Left lung (tissue), 10 donors: Measurements from ENCODE around the gene NINJ2. TPM values are rescaled to one million over a fixed set of nuclear protein-coding genes. Genes with fewer than 3 reads are reported as not detected.
"Not testable (repeated sequence)": the region's sequence is repeated elsewhere in the genome, so short reads cannot be mapped to it uniquely, and the experiment has no call there.

Source experiments
- ATAC-seq: fragments of 200-7000 bp; cut with Tn5 transposase; one replicate; pipeline ENCODE4 v1.9.1; 2020; ENCODE audit warnings: moderate library complexity
- DNase-seq, 4 donors: peaks; one replicate each; pipeline ENCODE4 v3.0.0-alpha.2; 2013 to 2020
- H3K27ac ChIP-seq, 2 donors: fragments of 200-600 bp; sonication (generic) in 1 of 2; one replicate each; pipeline versions ENCODE4 v1.5.0 to v1.8.0; 2020 to 2021
- H3K27me3 ChIP-seq, 2 donors: fragments of 200-600 bp; sonication (generic) in 1 of 2; one replicate each; pipeline versions ENCODE4 v1.5.0 to v1.8.0; 2020 to 2021
- H3K36me3 ChIP-seq, 2 donors: fragments of 200-600 bp; sonication (generic) in 1 of 2; one replicate each; pipeline versions ENCODE4 v1.5.0 to v1.8.0; 2020 to 2021
- H3K4me1 ChIP-seq, 2 donors: fragments of 200-600 bp; one replicate each; pipeline ENCODE4 v1.8.0; 2021
- H3K4me3 ChIP-seq, 2 donors: fragments of 200-600 bp; sonication (generic) in 1 of 2; one replicate each; pipeline versions ENCODE4 v1.5.0 to v1.8.0; 2020 to 2021; ENCODE audit warnings: mild to moderate bottlenecking in 1 of 2
- H3K9me3 ChIP-seq, 2 donors: fragments of 200-600 bp; sonication (generic) in 1 of 2; one replicate each; pipeline versions ENCODE4 v1.5.0 to v1.8.0; 2020 to 2021
- CTCF ChIP-seq, 2 donors: fragments of 200-600 bp; sonication (generic) in 1 of 2; IDR thresholded peaks; one replicate each; pipeline versions ENCODE4 v1.5.0 to v1.8.0; 2021; ENCODE audit warnings: antibody characterized with exemption in 2 of 2
- intact Hi-C, 2 donors: fragments of 100-400 bp; cut with DNase I; formaldehyde crosslinking; loops; one replicate each; pipeline versions ENCODE4 v1.11.2 to v1.14.2; 2022
- polyA plus RNA-seq, 6 donors: library from polyadenylated mRNA; unstranded; fragments of 120-200 nt; gene quantifications; one replicate each; pipeline ENCODE4 v1.2.1, GENCODE V29; 2013; ENCODE audit not compliant: insufficient read length in 6 of 6
- total RNA-seq, 2 donors: library from RNA; stranded (reverse); fragmentation: NEBNext Ultra II Directional; extraction: Animal tissue kit (Norgen Biotek cat#: 25700); gene quantifications; one replicate each; pipeline ENCODE4 v1.2.1, GENCODE V29; 2021
- donor health status: DM: no; HTN: yes; CAD: no.
- donor health status: DM: no; HTN: no; CAD: no.

NINJ2 gene
- total and polyA plus RNA-seq, 8 donors, result 1.2 to 18.0 (median 2.8) TPM

GRCh38 chr12:642633-643474, 20.4 kb downstream of the NINJ2 start:
- no peaks in the 10 kb centered on the region for H3K27me3 ChIP-seq
- peak; percentile 8 to 49 for TF ChIP-seq CTCF (IDR thresholded peaks at IDR 0.05)
- intact Hi-C loops, result no loop called here
- peaks cover 46 to 87% of the 10 kb centered on the region in 2 donors for H3K4me1 ChIP-seq
- peak overlapping the region; percentile 99 to 100 for H3K27ac ChIP-seq
- ATAC-seq (peak; percentile 59), DNase-seq (peak; percentile 57 to 96 (median 82))
- H3K9me3 ChIP-seq, result no peaks in the 10 kb centered on the region
- H3K36me3 ChIP-seq, result peaks cover 0 to 7% of the 10 kb centered on the region in 2 donors
- peak overlapping the region; percentile 59 to 66 for H3K4me3 ChIP-seq

GRCh38 chr12:641321-641720, 21.9 kb downstream of the NINJ2 start:
- ATAC-seq, intact Hi-C loops, H3K27me3 ChIP-seq, DNase-seq, H3K4me3 ChIP-seq, H3K36me3 ChIP-seq, H3K9me3 ChIP-seq: not testable (repeated sequence)
- Histone ChIP-seq H3K27ac (peak overlapping the region; percentile 99 to 100), H3K4me1 (peaks cover 38 to 91% of the 10 kb centered on the region in 2 donors)

DNA sequence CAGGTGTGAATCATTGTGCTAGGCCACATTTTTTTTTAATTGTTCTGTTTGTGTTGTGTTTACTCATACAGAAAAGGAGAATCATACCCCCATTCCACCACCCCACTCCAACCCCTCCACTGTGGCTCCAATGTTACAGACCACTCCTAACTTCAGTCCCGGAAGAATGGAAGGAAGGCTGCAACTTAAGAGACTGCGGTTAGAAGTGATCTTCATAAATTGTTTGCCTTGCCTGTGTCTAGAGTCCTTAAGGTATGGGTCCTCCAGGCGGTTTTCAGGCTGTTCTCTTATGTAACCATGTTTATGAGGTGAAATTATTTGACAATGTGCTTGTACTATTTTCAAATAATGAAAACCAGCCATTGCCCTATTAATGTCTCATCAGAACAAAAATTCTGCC, 22.5 kb downstream of the NINJ2 start:
- peak overlapping the region; percentile 99 to 100 for H3K27ac ChIP-seq
- no peak for TF ChIP-seq CTCF (IDR thresholded peaks at IDR 0.05)

DNA sequence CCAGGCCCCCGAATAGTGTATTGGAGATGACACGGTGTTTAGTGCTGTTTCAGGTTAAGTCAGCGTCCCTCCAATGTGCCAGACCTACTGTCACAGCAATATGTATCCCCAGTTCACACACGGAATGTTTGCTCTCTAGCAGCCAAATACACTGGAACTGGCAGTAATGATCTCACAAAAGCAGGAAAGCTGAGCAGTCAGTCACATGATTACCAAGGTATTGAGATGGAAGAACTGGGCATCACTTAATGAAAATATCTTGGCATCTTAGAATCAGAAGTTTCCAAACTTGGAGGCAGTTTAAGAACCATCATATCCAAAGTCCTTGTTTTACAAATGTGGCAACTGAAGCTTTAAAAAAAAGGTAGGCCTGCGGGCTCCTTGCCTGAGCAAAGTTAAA, 23.3 kb downstream of the NINJ2 start:
- no peak for TF ChIP-seq CTCF (IDR thresholded peaks at IDR 0.05)
- peaks cover 29 to 86% of the 10 kb centered on the region in 2 donors for H3K4me1 ChIP-seq
- intact Hi-C loops, result no loop called here
- no peaks in the 10 kb centered on the region for H3K36me3 ChIP-seq
- H3K4me3 ChIP-seq, result no peak overlapping the region
- no peaks in the 10 kb centered on the region for H3K9me3 ChIP-seq
- DNase-seq (no peak), ATAC-seq (no peak)
- H3K27ac ChIP-seq, result peak overlapping the region; percentile 99 to 100
- H3K27me3 ChIP-seq, result no peaks in the 10 kb centered on the region

More for the DNA sequence above, 22.5 kb downstream of the NINJ2 start:
- Histone ChIP-seq H3K27me3 (no peaks in the 10 kb centered on the region), H3K4me1 (peaks cover 33 to 91% of the 10 kb centered on the region in 2 donors), H3K9me3 (no peaks in the 10 kb centered on the region), H3K36me3 (no peaks in the 10 kb centered on the region), H3K4me3 (no peak overlapping the region)
- DNase-seq (peak in 1 of 4 donors; percentile 33), ATAC-seq (peak; percentile 42)
- intact Hi-C loops, result no loop called here

- H3K36me3 ChIP-seq, result no peaks in the 10 kb centered on the region
- H3K27ac ChIP-seq, result peak overlapping the region; percentile 99 to 100
- no peak overlapping the region for H3K4me3 ChIP-seq
- TF ChIP-seq CTCF (IDR thresholded peaks at IDR 0.05), result no peak
- peaks cover 24 to 83% of the 10 kb centered on the region in 2 donors for H3K4me1 ChIP-seq
- intact Hi-C loops, result no loop called here
- no peaks in the 10 kb centered on the region for H3K9me3 ChIP-seq
- ATAC-seq (no peak), DNase-seq (no peak)
- no peaks in the 10 kb centered on the region for H3K27me3 ChIP-seq
Observed at GRCh38 chr12:639566-639965, 23.7 kb downstream of the NINJ2 start.
